CD4-positive, alpha-beta T cell (primary cell): ENCODE data around the gene DHX9. TPM values are rescaled to one million over a fixed set of nuclear protein-coding genes. Genes with fewer than 3 reads are reported as not detected.

Experiments
- ATAC-seq: fragments of 200-7000 bp; cut with Tn5 transposase; one replicate; pipeline ENCODE4 v1.10.0; 2022; ENCODE audit warnings: mild to moderate bottlenecking; ENCODE audit not compliant: poor library complexity
- CTCF ChIA-PET: fragments of 350-600 bp; sonication (Branson Sonifier 250); formaldehyde crosslinking; loops from one replicate; lab custom pipeline; 2021; ENCODE audit warnings: antibody characterized with exemption, inconsistent platforms; lab: Charles Lee
- POLR2A ChIA-PET: fragments of 350-600 bp; sonication (Branson Sonifier 250); formaldehyde crosslinking; loops from one replicate; lab custom pipeline; 2021; ENCODE audit warnings: antibody characterized with exemption, inconsistent platforms; lab: Charles Lee
- DNase-seq, 14 experiments: peaks; one replicate each; pipeline ENCODE4 v3.0.0-alpha.2; 2013 to 2020; ENCODE audit warnings: mixed read lengths in 2 of 14
- H3K27ac ChIP-seq, 2 donors: one replicate each; pipeline versions ENCODE4 v1.5.1 to v1.7.0; 2013; ENCODE audit warnings: low read length in 2 of 2, low read depth in 1 of 2, mild to moderate bottlenecking in 1 of 2
- H3K27me3 ChIP-seq, 2 experiments: 1 replicate in 1 of 2; 2 replicates in 1 of 2; pipeline versions ENCODE4 v1.6.1 to v1.7.0; 2013; ENCODE audit warnings: low read length in 2 of 2, control low read depth in 1 of 2, mild to moderate bottlenecking in 1 of 2, moderate library complexity in 1 of 2; ENCODE audit not compliant: insufficient read depth in 2 of 2, control insufficient read depth in 1 of 2
- H3K36me3 ChIP-seq: one replicate; pipeline ENCODE4 v1.6.1; 2013; ENCODE audit warnings: low read length, control low read depth; ENCODE audit not compliant: insufficient read depth
- H3K4me1 ChIP-seq: one replicate; pipeline ENCODE4 v1.6.1; 2013; ENCODE audit warnings: low read length, control low read depth; ENCODE audit not compliant: insufficient read depth
- H3K4me3 ChIP-seq: one replicate; pipeline ENCODE4 v1.5.1; 2013; ENCODE audit warnings: mild to moderate bottlenecking, low read length, moderate library complexity
- H3K9me3 ChIP-seq, 2 experiments: 1 replicate in 1 of 2; 2 replicates in 1 of 2; pipeline versions ENCODE4 v1.6.1 to v1.7.0; 2013; ENCODE audit warnings: low read length in 2 of 2, mild to moderate bottlenecking in 2 of 2, control low read depth in 1 of 2, moderate library complexity in 1 of 2; ENCODE audit not compliant: control insufficient read depth in 1 of 2, insufficient read depth in 1 of 2
- H3K27ac Mint-ChIP-seq: one replicate; pipeline ENCODE4 v1.8.0; 2020; ENCODE audit warnings: mixed read lengths
- H3K27me3 Mint-ChIP-seq: one replicate; pipeline ENCODE4 v1.8.0; 2021; ENCODE audit warnings: mixed read lengths
- H3K36me3 Mint-ChIP-seq: one replicate; pipeline ENCODE4 v1.8.0; 2021; ENCODE audit warnings: low read depth, mixed read lengths
- H3K4me1 Mint-ChIP-seq: one replicate; pipeline ENCODE4 v1.8.0; 2021; ENCODE audit warnings: low read depth, mixed read lengths
- H3K4me3 Mint-ChIP-seq: one replicate; pipeline ENCODE4 v1.8.0; 2020; ENCODE audit warnings: mild to moderate bottlenecking, mixed read lengths
- H3K9me3 Mint-ChIP-seq: one replicate; pipeline ENCODE4 v1.8.0; 2020; ENCODE audit warnings: mixed read lengths
- CTCF ChIP-seq: fragments of 200-600 bp; IDR thresholded peaks from one replicate; pipeline ENCODE4 v1.8.0; 2022; ENCODE audit warnings: antibody characterized with exemption, mild to moderate bottlenecking
- intact Hi-C, 2 experiments: fragments of 100-400 bp; cut with DNase I in 1 of 2; cut with micrococcal nuclease in 1 of 2; formaldehyde crosslinking; loops; one replicate each; pipeline versions ENCODE4 v1.15.1 to v1.9.0; 2023 to 2025; cut with DNase I, micrococcal nuclease
- total RNA-seq, 174 experiments: library from RNA in 2 of 174; stranded (reverse) in 2 of 174; gene quantifications; one replicate each; pipeline ENCODE4 v1.2.3 and lab custom pipeline; 2021 to 2026

The DHX9 gene
- total RNA-seq, 2 experiments from 2014 or later: 338 to 353 TPM

- intact Hi-C loops: no loop called here
- DNase-seq (peak in 1 of 14 experiments; percentile 27), ATAC-seq (no peak)
- Mint-ChIP-seq H3K27me3 (no peaks in the 10 kb centered on the region), H3K36me3 (peaks cover 4% of the 10 kb centered on the region), H3K27ac (no peak overlapping the region), H3K4me1 (peaks cover 10% of the 10 kb centered on the region), H3K9me3 (no peaks in the 10 kb centered on the region), H3K4me3 (no peak overlapping the region)
- ChIA-PET CTCF (no interaction called here), POLR2A (no interaction called here)
- Histone ChIP-seq H3K4me1 (peaks cover 2% of the 10 kb centered on the region), H3K9me3 (no peaks in the 10 kb centered on the region), H3K27ac (no peak overlapping the region), H3K27me3 (no peaks in the 10 kb centered on the region), H3K36me3 (no peaks in the 10 kb centered on the region), H3K4me3 (no peak overlapping the region)
- TF ChIP-seq CTCF: no peak
These were observed 44.4 kb upstream of the DHX9 start for GRCh38 chr1:182794676-182795201.

- POLR2A ChIA-PET: no interaction called here
- no peaks in the 10 kb centered on the region for H3K27me3 Mint-ChIP-seq
- no peaks in the 10 kb centered on the region for H3K36me3 ChIP-seq
These were observed 43.5 kb upstream of the DHX9 start for GRCh38 chr1:182795563-182796228.

GRCh38 chr1:182802006-182802803 is 36.9 kb upstream of the DHX9 start:
- no peak for ATAC-seq
- no peaks in the 10 kb centered on the region for H3K9me3 ChIP-seq
- H3K4me1 ChIP-seq: no peaks in the 10 kb centered on the region
- DNase-seq: no peak
- H3K4me3 ChIP-seq: no peak overlapping the region
- H3K27ac ChIP-seq: no peak overlapping the region
- Mint-ChIP-seq H3K4me1 (no peaks in the 10 kb centered on the region), H3K27ac (no peak overlapping the region), H3K36me3 (peaks cover 33% of the 10 kb centered on the region), H3K4me3 (no peak overlapping the region), H3K27me3 (no peaks in the 10 kb centered on the region), H3K9me3 (no peaks in the 10 kb centered on the region)
- POLR2A ChIA-PET: no interaction called here
- no peak for TF ChIP-seq CTCF
- peaks cover 9% of the 10 kb centered on the region for H3K36me3 ChIP-seq
- CTCF ChIA-PET: no interaction called here
- H3K27me3 ChIP-seq: no peaks in the 10 kb centered on the region
- intact Hi-C loops: no loop called here

More at GRCh38 chr1:182795563-182796228, 43.5 kb upstream of the DHX9 start:
- Mint-ChIP-seq H3K27ac (no peak overlapping the region), H3K4me1 (peaks cover 5% of the 10 kb centered on the region), H3K4me3 (no peak overlapping the region), H3K36me3 (peaks cover 4% of the 10 kb centered on the region), H3K9me3 (no peaks in the 10 kb centered on the region)
- intact Hi-C loops: no loop called here
- TF ChIP-seq CTCF: no peak
- ATAC-seq (no peak), DNase-seq (peak in 3 of 14 experiments; percentile 25 to 67 (median 61))
- CTCF ChIA-PET: no interaction called here
- Histone ChIP-seq H3K4me3 (no peak overlapping the region), H3K27ac (no peak overlapping the region), H3K27me3 (no peaks in the 10 kb centered on the region), H3K9me3 (no peaks in the 10 kb centered on the region), H3K4me1 (no peaks in the 10 kb centered on the region)
